ENCODE measurements around the gene ADAMTS2. TPM values are rescaled to one million over a fixed set of nuclear protein-coding genes. Genes with fewer than 3 reads are reported as not detected.

Gene ADAMTS2
- total and polyA plus RNA-seq, 2 experiments from 2014 or later, result 62.0 to 132 TPM

DNA sequence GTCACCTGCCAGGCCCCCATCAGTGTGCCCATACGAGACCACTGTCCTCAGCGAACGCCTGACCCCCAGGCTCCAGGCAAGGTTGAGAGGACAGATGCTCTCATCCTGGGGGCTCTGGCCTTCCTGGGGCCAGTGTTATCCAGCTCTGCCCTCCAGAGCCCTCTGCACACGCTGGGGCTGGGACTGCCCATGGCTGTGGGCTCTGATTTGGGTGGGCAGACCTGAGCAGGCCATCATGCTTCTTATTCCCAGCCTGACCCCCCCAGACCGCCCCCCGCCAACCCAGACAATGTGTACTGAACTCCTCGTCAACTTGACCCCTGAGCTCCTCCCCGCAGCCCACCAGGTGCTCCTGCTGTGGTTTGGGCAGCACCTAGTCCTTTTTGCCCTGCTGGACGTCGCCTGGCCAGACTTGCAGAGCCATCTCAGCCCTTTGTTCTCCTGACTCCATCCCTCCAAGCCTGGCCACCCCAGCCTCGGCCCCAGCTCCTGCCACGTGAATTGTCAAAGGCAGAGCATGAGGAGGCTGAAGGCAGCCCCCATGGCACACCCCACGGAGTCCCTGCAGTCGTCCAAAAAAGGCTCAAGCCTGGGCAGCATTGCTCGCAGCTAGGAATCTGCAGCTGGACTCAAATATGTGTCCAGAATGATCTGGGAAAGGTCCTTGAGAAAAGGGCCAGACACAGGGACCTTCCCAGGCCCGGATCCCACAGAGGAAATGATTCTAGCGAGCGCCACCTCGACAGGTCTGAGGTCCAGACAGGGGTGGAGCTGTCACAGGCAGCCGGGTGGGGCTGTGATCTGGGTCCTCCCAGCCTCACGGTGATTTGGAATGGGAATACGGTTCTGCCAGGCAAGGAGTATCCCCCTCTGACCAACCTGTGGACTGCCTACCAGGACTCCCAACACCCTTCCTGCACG is 87.0 kb downstream of the ADAMTS2 start:
- Histone ChIP-seq H3K4me3 (no peak overlapping the region), H3K79me2 (ENCODE audit: insufficient read depth) (peaks cover 95% of the 10 kb centered on the region), H3K4me2 (ENCODE audit: unreplicated experiment) (no peak overlapping the region), H4K20me1 (ENCODE audit: insufficient read depth) (no peaks in the 10 kb centered on the region), H3K27ac (no peak overlapping the region), H3K27me3 (replicated peaks; ENCODE audit: insufficient read depth) (no peaks in the 10 kb centered on the region), H3K9me2 (ENCODE audit: insufficient read depth) (no peaks in the 10 kb centered on the region), H3K9ac (peak overlapping the region; percentile 59), H3K4me1 (ENCODE audit: insufficient read depth) (peaks cover 22% of the 10 kb centered on the region; the same call in 1 of the 2 replicates), H3K9me3 (ENCODE audit: low read depth) (no peaks in the 10 kb centered on the region), H2AFZ (no peak overlapping the region), H3K36me3 (ENCODE audit: low read depth) (no peaks in the 10 kb centered on the region), H3F3A (ENCODE audit: insufficient read depth) (no peaks in the 10 kb centered on the region)
- 83 to 84% methylated on average over 21 to 23 of the region's 23 CpGs for WGBS, 2 experiments (ENCODE audit: low coverage in 1 of 2, low lambda C conversion rate in 2 of 2, missing lambda C conversion rate in 2 of 2)
- DNase-seq, result no peak
- TF ChIP-seq EZH2phosphoT487 (IDR thresholded peaks at IDR 0.05; ENCODE audit: insufficient read depth, low read depth), result no peak
- TF ChIP-seq EZH2 (IDR thresholded peaks at IDR 0.05; ENCODE audit: insufficient read depth, poor library complexity, severe bottlenecking), result no peak
- in situ Hi-C loops (cut with MboI), result no loop called here

DNA sequence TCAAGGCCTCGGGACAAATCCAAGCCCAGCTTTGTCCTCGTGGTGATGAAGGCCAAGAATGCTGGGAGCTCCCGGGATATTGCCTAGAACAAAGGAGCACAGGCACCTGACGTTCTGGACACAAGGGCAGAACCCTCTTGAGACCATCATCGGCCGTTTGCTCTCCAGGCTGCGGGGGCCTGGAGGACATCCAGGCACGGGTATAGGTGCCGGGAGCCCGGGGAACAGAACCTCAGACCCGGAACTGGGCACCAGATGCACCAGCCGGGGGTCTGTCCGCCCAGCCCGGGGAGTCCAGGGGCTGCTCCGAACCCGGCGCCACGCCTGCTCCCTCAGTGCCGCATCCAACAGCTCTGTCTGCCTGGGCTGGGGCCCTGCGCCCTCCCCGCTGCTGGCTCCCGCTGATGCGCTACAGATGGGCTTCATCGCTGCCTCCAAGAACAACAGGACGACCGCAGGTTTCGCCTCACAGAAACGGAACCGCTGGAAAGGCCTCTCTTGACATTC is 88.0 kb downstream of the ADAMTS2 start:
- DNase-seq, result no peak
- H3K9me2 ChIP-seq (ENCODE audit: insufficient read depth), result no peaks in the 10 kb centered on the region
- no peak overlapping the region for H3K4me3 ChIP-seq
- no peaks in the 10 kb centered on the region for H3K27me3 ChIP-seq (replicated peaks; ENCODE audit: insufficient read depth)
- no peaks in the 10 kb centered on the region; the same call in 1 of the 2 replicates for H3F3A ChIP-seq (ENCODE audit: insufficient read depth)
- H3K27ac ChIP-seq, result 0 out of 2 replicates have a peak overlapping the region, but pooled peaks have one; percentile 3
- TF ChIP-seq EZH2 (IDR thresholded peaks at IDR 0.05; ENCODE audit: insufficient read depth, poor library complexity, severe bottlenecking) (no peak), EZH2phosphoT487 (IDR thresholded peaks at IDR 0.05; ENCODE audit: insufficient read depth, low read depth) (no peak)
- H3K9me3 ChIP-seq (ENCODE audit: low read depth), result no peaks in the 10 kb centered on the region
- H3K4me1 ChIP-seq (ENCODE audit: insufficient read depth), result peaks cover 22% of the 10 kb centered on the region; the same call in 1 of the 2 replicates
- H3K9ac ChIP-seq, result peak overlapping the region; percentile 59
- WGBS, 2 experiments (ENCODE audit: low coverage in 1 of 2, low lambda C conversion rate in 2 of 2, missing lambda C conversion rate in 2 of 2), result 37 to 41% methylated on average over 29 of the region's 29 CpGs
- no peak overlapping the region for H2AFZ ChIP-seq
- H4K20me1 ChIP-seq (ENCODE audit: insufficient read depth), result no peaks in the 10 kb centered on the region
- no peak overlapping the region for H3K4me2 ChIP-seq (ENCODE audit: unreplicated experiment)
- no peaks in the 10 kb centered on the region for H3K36me3 ChIP-seq (ENCODE audit: low read depth)
- in situ Hi-C loops (cut with MboI), result no loop called here
- peaks cover 98% of the 10 kb centered on the region for H3K79me2 ChIP-seq (ENCODE audit: insufficient read depth)

DNA sequence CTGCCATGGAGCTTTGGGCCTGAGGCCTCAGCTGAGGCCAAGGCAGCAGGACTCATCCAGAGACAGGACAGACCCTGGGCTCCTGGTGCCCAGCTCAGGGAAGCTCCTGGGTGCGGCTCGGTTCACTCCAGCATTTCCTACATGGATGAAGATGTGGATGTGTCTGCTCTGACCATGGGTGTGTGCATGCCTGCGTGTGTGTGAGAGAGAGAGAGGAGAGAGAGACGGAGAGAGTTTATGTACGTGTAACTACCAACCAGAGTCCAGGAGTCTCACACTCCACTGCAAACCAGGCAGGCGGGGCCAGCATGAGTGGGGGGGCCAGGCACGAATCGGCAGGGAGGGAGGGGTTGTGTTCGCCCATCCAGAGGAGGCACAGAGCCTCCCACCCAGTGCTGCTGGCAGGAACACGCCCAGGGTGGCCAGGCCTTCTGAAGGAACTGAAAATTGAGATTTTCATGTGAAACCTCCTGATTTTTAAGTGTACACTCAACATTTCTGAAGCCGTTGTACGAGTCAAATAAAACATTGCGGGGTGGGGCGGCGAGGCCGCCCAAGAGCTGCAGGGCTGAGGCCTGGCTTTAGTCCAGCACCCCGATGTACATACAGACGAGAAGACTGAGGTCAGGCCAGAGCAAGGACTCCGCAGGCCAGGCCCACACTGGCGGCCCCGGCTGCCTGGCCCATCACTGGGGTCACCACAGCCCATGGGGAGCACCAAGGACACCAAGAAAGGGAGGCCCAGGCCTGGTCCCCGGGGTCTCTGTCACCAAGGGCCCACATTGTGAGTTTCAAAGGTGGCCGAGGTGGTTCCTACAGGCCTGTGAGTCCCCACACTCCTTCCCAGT is 88.7 kb downstream of the ADAMTS2 start:
- Histone ChIP-seq H3K9me2 (ENCODE audit: insufficient read depth) (no peaks in the 10 kb centered on the region), H3K27me3 (replicated peaks; ENCODE audit: insufficient read depth) (no peaks in the 10 kb centered on the region), H3K4me2 (ENCODE audit: unreplicated experiment) (no peak overlapping the region), H3K36me3 (ENCODE audit: low read depth) (no peaks in the 10 kb centered on the region), H3F3A (ENCODE audit: insufficient read depth) (no peaks in the 10 kb centered on the region; the same call in 1 of the 2 replicates), H3K9me3 (ENCODE audit: low read depth) (no peaks in the 10 kb centered on the region), H3K4me1 (ENCODE audit: insufficient read depth) (peaks cover 22% of the 10 kb centered on the region; the same call in 1 of the 2 replicates), H3K9ac (peak overlapping the region; percentile 59), H2AFZ (no peak overlapping the region), H3K27ac (0 out of 2 replicates have a peak overlapping the region, but pooled peaks have one; percentile 3), H3K4me3 (no peak overlapping the region), H3K79me2 (ENCODE audit: insufficient read depth) (peaks cover 100% of the 10 kb centered on the region), H4K20me1 (ENCODE audit: insufficient read depth) (no peaks in the 10 kb centered on the region)
- DNase-seq, result no peak
- TF ChIP-seq EZH2 (IDR thresholded peaks at IDR 0.05; ENCODE audit: insufficient read depth, poor library complexity, severe bottlenecking) (no peak), EZH2phosphoT487 (IDR thresholded peaks at IDR 0.05; ENCODE audit: insufficient read depth, low read depth) (no peak)
- in situ Hi-C loops (cut with MboI), result no loop called here
- WGBS, 2 experiments (ENCODE audit: low coverage in 1 of 2, low lambda C conversion rate in 2 of 2, missing lambda C conversion rate in 2 of 2), result 58 to 62% methylated on average over 23 of the region's 23 CpGs
